ENCODE measurements around the gene SPATA13.

GRCh38 chr13:24179486-24179850, 18.9 kb downstream of the SPATA13 start:
- TF ChIP-seq, protein P1, sequence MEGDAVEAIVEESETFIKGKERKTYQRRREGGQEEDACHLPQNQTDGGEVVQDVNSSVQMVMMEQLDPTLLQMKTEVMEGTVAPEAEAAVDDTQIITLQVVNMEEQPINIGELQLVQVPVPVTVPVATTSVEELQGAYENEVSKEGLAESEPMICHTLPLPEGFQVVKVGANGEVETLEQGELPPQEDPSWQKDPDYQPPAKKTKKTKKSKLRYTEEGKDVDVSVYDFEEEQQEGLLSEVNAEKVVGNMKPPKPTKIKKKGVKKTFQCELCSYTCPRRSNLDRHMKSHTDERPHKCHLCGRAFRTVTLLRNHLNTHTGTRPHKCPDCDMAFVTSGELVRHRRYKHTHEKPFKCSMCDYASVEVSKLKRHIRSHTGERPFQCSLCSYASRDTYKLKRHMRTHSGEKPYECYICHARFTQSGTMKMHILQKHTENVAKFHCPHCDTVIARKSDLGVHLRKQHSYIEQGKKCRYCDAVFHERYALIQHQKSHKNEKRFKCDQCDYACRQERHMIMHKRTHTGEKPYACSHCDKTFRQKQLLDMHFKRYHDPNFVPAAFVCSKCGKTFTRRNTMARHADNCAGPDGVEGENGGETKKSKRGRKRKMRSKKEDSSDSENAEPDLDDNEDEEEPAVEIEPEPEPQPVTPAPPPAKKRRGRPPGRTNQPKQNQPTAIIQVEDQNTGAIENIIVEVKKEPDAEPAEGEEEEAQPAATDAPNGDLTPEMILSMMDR (IDR thresholded peaks at IDR 0.05): no peak
- TF ChIP-seq POLR2A (IDR thresholded peaks at IDR 0.05): no peak

All from adrenal gland (tissue), 5 donors.